CD4-positive, alpha-beta T cell (primary cell): ENCODE results near the gene TANGO2. TPM values are rescaled to one million over a fixed set of nuclear protein-coding genes. Genes with fewer than 3 reads are reported as not detected.

Experiments
- ATAC-seq: fragments of 200-7000 bp; cut with Tn5 transposase; one replicate; pipeline ENCODE4 v1.10.0; 2022; ENCODE audit warnings: mild to moderate bottlenecking; ENCODE audit not compliant: poor library complexity
- CTCF ChIA-PET: fragments of 350-600 bp; sonication (Branson Sonifier 250); formaldehyde crosslinking; loops from one replicate; lab custom pipeline; 2021; ENCODE audit warnings: antibody characterized with exemption, inconsistent platforms; lab: Charles Lee
- POLR2A ChIA-PET: fragments of 350-600 bp; sonication (Branson Sonifier 250); formaldehyde crosslinking; loops from one replicate; lab custom pipeline; 2021; ENCODE audit warnings: antibody characterized with exemption, inconsistent platforms; lab: Charles Lee
- DNase-seq, 14 experiments: peaks; one replicate each; pipeline ENCODE4 v3.0.0-alpha.2; 2013 to 2020; ENCODE audit warnings: mixed read lengths in 2 of 14
- H3K27ac ChIP-seq, 2 donors: one replicate each; pipeline versions ENCODE4 v1.5.1 to v1.7.0; 2013; ENCODE audit warnings: low read length in 2 of 2, low read depth in 1 of 2, mild to moderate bottlenecking in 1 of 2
- H3K27me3 ChIP-seq, 2 experiments: 1 replicate in 1 of 2; 2 replicates in 1 of 2; pipeline versions ENCODE4 v1.6.1 to v1.7.0; 2013; ENCODE audit warnings: low read length in 2 of 2, control low read depth in 1 of 2, mild to moderate bottlenecking in 1 of 2, moderate library complexity in 1 of 2; ENCODE audit not compliant: insufficient read depth in 2 of 2, control insufficient read depth in 1 of 2
- H3K36me3 ChIP-seq: one replicate; pipeline ENCODE4 v1.6.1; 2013; ENCODE audit warnings: low read length, control low read depth; ENCODE audit not compliant: insufficient read depth
- H3K4me1 ChIP-seq: one replicate; pipeline ENCODE4 v1.6.1; 2013; ENCODE audit warnings: low read length, control low read depth; ENCODE audit not compliant: insufficient read depth
- H3K4me3 ChIP-seq: one replicate; pipeline ENCODE4 v1.5.1; 2013; ENCODE audit warnings: mild to moderate bottlenecking, low read length, moderate library complexity
- H3K9me3 ChIP-seq, 2 experiments: 1 replicate in 1 of 2; 2 replicates in 1 of 2; pipeline versions ENCODE4 v1.6.1 to v1.7.0; 2013; ENCODE audit warnings: low read length in 2 of 2, mild to moderate bottlenecking in 2 of 2, control low read depth in 1 of 2, moderate library complexity in 1 of 2; ENCODE audit not compliant: control insufficient read depth in 1 of 2, insufficient read depth in 1 of 2
- H3K27ac Mint-ChIP-seq: one replicate; pipeline ENCODE4 v1.8.0; 2020; ENCODE audit warnings: mixed read lengths
- H3K27me3 Mint-ChIP-seq: one replicate; pipeline ENCODE4 v1.8.0; 2021; ENCODE audit warnings: mixed read lengths
- H3K36me3 Mint-ChIP-seq: one replicate; pipeline ENCODE4 v1.8.0; 2021; ENCODE audit warnings: low read depth, mixed read lengths
- H3K4me1 Mint-ChIP-seq: one replicate; pipeline ENCODE4 v1.8.0; 2021; ENCODE audit warnings: low read depth, mixed read lengths
- H3K4me3 Mint-ChIP-seq: one replicate; pipeline ENCODE4 v1.8.0; 2020; ENCODE audit warnings: mild to moderate bottlenecking, mixed read lengths
- H3K9me3 Mint-ChIP-seq: one replicate; pipeline ENCODE4 v1.8.0; 2020; ENCODE audit warnings: mixed read lengths
- CTCF ChIP-seq: fragments of 200-600 bp; IDR thresholded peaks from one replicate; pipeline ENCODE4 v1.8.0; 2022; ENCODE audit warnings: antibody characterized with exemption, mild to moderate bottlenecking
- intact Hi-C, 2 experiments: fragments of 100-400 bp; cut with DNase I in 1 of 2; cut with micrococcal nuclease in 1 of 2; formaldehyde crosslinking; loops; one replicate each; pipeline versions ENCODE4 v1.15.1 to v1.9.0; 2023 to 2025; cut with DNase I, micrococcal nuclease
- total RNA-seq, 174 experiments: library from RNA in 2 of 174; stranded (reverse) in 2 of 174; gene quantifications; one replicate each; pipeline ENCODE4 v1.2.3 and lab custom pipeline; 2021 to 2026

The TANGO2 gene
- total RNA-seq, 2 experiments from 2014 or later: 10.3 to 10.5 TPM

- CTCF ChIA-PET: interaction anchor here (0.6 kb wide), 1 partner anchor 86 kb away, joined by 3 read pairs; no protein-coding TSS in a partner anchor
- DNase-seq: no peak
- H3K27ac Mint-ChIP-seq: no peak overlapping the region
Measured at GRCh38 chr22:19988965-19989724, 31.8 kb upstream of the TANGO2 start.

DNA sequence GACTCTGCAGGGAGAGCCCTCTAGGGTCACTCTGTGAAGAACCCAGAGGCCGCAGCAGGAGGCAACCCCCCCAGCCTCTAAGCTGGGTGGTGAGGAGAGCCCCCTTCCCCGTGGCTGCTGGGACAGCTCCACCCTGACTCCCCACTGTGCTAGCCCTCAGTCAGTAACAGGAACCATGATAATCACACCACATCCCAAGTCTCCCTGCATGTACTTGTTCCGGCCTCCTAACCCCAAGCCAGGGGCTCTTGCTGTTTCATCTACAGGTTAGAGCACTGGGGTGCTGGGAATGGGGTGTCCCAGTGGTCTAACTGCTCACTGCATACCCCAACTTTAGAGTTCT, 31.2 kb upstream of the TANGO2 start:
- no peak overlapping the region for H3K4me3 Mint-ChIP-seq
- Histone ChIP-seq H3K9me3 (no peaks in the 10 kb centered on the region), H3K27ac (no peak overlapping the region), H3K4me3 (no peak overlapping the region), H3K4me1 (peaks cover 15% of the 10 kb centered on the region), H3K36me3 (no peaks in the 10 kb centered on the region), H3K27me3 (peaks cover 0 to 2% of the 10 kb centered on the region in 2 experiments)
- ChIA-PET CTCF (no interaction called here), POLR2A (no interaction called here)
- H3K27ac Mint-ChIP-seq: no peak overlapping the region
- TF ChIP-seq CTCF: no peak
- ATAC-seq (no peak), DNase-seq (no peak)
- no peaks in the 10 kb centered on the region for H3K27me3 Mint-ChIP-seq
- no peaks in the 10 kb centered on the region for H3K4me1 Mint-ChIP-seq
- intact Hi-C loops: loop anchor here in 1 of 2 experiments (5.0 kb wide), 1 partner anchor 88 kb away; no protein-coding TSS in a partner anchor
- H3K9me3 Mint-ChIP-seq: no peaks in the 10 kb centered on the region
- H3K36me3 Mint-ChIP-seq: no peaks in the 10 kb centered on the region

More at GRCh38 chr22:19988965-19989724, 31.8 kb upstream of the TANGO2 start:
- no peak overlapping the region for H3K4me3 Mint-ChIP-seq
- no peaks in the 10 kb centered on the region for H3K36me3 Mint-ChIP-seq
- POLR2A ChIA-PET: no interaction called here
- H3K36me3 ChIP-seq: no peaks in the 10 kb centered on the region
- no peak for TF ChIP-seq CTCF
- no peaks in the 10 kb centered on the region for H3K4me1 Mint-ChIP-seq
- no peaks in the 10 kb centered on the region for H3K9me3 ChIP-seq
- no peaks in the 10 kb centered on the region for H3K9me3 Mint-ChIP-seq
- H3K27me3 ChIP-seq: peaks cover 0 to 2% of the 10 kb centered on the region in 2 experiments
- H3K4me3 ChIP-seq: no peak overlapping the region
- peaks cover 15% of the 10 kb centered on the region for H3K4me1 ChIP-seq
- ATAC-seq: no peak
- no peak overlapping the region for H3K27ac ChIP-seq
- H3K27me3 Mint-ChIP-seq: no peaks in the 10 kb centered on the region
- intact Hi-C loops: loop anchor here in 1 of 2 experiments (5.0 kb wide), 1 partner anchor 88 kb away; no protein-coding TSS in a partner anchor

- Histone ChIP-seq H3K36me3 (no peaks in the 10 kb centered on the region), H3K27me3 (peaks cover 0 to under 1% of the 10 kb centered on the region in 2 experiments), H3K9me3 (no peaks in the 10 kb centered on the region), H3K4me1 (peaks cover 15% of the 10 kb centered on the region), H3K27ac (no peak overlapping the region), H3K4me3 (no peak overlapping the region)
- Mint-ChIP-seq H3K4me1 (no peaks in the 10 kb centered on the region), H3K27me3 (no peaks in the 10 kb centered on the region), H3K9me3 (no peaks in the 10 kb centered on the region), H3K36me3 (no peaks in the 10 kb centered on the region), H3K27ac (no peak overlapping the region), H3K4me3 (no peak overlapping the region)
- no peak for TF ChIP-seq CTCF
- DNase-seq (no peak), ATAC-seq (no peak)
- intact Hi-C loops: no loop called here
- POLR2A ChIA-PET: no interaction called here
- CTCF ChIA-PET: no interaction called here
Measured at GRCh38 chr22:19990188-19990587, 30.7 kb upstream of the TANGO2 start.
